Measurements from ENCODE around the gene NEUROD2. TPM values are rescaled to one million over a fixed set of nuclear protein-coding genes. Genes with fewer than 3 reads are reported as not detected.

Gene NEUROD2
- total RNA-seq, 1 donor from 2014 or later: not detected

GRCh38 chr17:39618246-39618913, 10.7 kb upstream of the NEUROD2 start:
- no peak for DNase-seq

- peak; percentile 76 for DNase-seq
Observed at GRCh38 chr17:39617446-39618245, 9.9 kb upstream of the NEUROD2 start.

DNA sequence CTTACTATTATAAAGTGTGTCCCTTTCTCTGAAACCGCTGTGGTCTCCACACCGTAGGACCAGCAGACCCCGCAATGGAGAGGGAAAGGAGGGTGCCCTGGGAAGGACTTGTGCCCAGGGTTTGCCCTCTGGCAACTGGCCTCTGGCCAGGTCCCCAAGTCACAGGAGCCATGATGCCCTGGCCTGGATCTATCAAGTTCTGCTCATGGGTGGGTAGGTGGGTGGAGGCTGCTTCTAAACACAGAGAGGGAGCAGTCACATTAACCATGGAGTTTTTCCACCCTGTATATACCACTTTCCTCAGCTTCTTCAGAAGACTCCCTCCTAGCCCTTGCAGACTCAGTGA, 9.4 kb upstream of the NEUROD2 start:
- DNase-seq: no peak

DNA sequence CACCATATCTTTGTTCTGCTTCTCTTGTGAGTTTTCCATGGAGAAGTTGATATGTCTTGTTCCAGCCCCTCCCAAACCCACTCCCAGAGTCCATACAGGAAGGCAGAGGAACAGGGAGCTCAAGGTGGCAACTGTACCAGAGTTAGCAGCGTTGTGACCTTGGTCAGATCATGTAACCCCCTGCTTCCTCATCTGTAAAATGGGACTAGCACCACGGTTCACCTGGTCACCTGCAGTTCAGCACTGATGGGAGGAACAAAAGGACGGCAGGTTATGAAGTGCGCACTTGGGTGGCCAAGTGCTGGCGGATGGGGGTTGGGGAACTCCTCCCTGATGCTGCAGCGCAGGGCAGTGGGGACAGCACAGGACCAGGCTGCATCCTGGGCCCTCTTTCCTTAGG, 7.7 kb upstream of the NEUROD2 start:
- no peak for DNase-seq

DNA sequence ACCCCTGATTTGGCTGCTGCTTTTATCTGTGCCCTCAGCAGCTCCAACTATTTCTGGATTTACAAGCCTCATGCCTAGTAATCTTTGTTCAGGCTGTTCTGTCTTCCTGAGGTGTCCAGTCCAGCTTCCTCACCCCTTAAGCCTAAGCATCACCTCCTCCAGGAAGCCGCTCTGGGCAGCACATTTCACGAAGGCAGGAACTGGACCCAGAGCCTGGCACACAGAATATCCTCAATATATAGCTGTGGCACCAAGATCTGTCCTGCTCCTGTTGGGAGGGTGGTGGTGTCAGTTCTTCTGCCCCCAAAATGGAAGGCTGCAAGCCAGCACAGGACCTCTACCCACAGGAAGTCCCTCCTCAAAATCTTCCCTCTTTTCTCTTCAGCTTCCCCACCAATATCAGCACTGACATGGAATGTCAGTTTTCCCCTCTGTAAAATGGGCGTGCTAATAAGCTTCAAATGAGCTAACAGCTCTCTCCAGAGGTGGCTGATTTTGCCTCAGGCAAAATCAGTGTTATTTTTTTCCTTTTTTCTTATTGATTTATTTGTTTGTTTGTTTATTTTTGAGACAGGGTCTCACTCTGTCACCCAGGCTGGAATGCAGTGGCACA, 6.9 kb upstream of the NEUROD2 start:
- DNase-seq: no peak

DNA sequence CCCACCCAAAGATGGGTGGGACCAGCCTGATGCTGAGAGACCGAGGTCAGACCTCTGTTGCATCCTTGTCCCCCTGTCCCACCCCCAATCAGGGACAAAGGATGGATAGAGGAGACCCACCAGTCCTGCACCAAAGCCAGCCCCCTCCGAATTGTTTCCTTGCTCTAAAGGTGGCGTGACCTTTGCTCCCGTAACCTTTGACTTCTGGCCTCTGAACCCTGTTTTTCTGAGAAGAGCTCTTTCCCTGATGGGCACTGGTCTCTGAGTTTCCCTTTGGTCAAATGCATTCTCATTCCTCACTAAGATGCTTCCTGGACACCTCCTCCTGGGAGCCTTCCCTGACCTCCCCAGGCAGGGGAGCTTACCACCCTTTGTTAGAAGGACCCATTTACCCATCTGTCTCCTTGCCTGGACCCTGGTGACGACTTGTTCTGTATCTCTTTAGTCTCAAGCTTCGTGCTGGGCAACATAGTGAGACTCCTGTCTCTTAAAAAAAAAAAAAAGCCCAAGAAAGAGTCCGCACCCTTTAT, 5.3 kb upstream of the NEUROD2 start:
- no peak for DNase-seq

DNA sequence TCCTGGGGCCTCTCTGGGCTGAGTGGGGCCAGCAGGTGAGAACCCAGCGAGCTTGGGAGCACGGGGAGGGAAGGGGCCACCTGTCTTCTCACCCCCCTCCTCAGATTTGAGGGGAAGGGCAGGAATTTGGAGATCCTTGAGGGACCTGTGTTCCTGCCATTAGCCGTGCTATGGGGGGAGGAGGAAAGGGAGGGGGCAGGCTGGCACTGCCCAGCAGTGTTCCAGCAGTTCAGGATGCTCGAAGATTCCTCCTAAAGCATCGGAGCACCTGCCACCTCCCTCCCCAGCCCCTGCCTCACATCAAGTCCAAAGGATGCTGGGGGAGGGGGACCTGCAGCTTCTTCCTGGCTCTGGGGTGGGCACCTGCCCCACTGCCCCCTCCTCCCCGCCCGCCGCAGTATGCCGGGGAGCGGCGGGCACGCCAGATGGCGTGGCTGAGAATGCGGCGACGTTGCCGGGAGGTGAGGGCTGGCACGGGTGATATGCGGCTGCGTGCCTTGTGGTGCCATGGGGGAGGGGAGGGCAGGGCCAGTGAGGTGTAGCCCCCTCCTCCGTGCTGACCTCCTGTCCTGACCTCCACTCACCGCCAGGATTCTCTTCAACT, 4.7 kb upstream of the NEUROD2 start:
- no peak for DNase-seq

DNA sequence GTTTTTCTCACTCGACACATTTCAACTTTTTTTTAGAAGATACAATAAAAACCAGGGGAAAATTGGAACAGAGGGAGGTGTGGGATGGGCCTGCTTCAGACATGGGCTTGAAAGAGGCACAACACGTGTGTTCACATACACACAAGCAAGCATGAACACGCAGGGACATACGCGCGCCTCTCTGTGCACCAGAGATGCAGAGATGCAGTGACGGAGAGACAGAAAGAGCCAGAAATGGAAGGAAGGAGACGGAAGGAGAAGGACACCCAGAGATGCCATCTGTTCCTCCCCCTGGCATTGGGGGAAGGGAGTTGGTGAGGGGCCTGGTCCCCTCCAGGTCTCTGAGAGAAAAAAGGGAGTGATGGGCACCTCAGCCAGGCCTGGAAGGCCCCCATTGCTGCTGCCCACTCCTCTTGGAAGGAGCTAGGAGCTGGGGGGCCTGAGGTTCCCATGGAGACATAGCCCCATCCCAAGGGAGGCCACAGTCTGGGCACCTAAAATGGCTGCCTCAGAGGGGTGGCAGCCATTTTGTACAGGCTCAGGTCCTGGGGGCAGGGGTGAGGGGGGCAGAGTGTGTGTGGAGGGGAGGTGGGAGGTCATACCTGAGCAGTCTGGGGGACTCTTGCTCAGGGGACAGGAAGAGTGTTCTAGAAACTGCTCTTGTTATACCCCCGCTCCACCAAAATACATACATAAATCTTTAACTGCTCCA, 3.8 kb upstream of the NEUROD2 start:
- no peak for DNase-seq

DNA sequence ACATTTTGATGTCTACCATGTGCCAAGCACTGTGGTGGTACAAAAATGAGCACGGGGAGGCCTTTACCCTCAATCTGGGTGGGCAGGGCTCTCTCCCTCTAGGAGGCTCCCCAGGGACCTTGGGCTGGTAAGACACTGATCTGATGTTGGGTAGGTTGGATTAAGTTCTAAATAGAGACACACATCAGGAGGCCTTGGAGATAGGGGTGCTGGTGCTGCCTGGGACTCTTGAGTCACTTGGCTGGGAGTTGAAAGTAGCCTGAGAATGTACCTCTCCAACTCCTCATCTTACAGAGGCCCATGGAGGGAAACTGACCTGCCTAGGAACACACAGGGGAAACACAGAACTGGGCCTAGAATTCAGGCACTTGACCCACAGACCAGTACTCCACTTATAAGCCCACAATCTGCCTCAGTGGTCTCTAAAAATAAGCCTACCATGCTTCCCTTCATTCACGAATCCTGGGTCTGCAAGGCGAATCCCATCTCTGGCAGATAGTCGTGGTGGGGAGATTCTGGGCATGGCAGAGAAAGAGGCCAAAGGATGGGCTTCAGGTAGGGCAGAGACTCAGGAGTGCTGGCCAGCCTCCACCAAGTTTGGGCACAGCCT, 1.8 kb upstream of the NEUROD2 start:
- no peak for DNase-seq

DNA sequence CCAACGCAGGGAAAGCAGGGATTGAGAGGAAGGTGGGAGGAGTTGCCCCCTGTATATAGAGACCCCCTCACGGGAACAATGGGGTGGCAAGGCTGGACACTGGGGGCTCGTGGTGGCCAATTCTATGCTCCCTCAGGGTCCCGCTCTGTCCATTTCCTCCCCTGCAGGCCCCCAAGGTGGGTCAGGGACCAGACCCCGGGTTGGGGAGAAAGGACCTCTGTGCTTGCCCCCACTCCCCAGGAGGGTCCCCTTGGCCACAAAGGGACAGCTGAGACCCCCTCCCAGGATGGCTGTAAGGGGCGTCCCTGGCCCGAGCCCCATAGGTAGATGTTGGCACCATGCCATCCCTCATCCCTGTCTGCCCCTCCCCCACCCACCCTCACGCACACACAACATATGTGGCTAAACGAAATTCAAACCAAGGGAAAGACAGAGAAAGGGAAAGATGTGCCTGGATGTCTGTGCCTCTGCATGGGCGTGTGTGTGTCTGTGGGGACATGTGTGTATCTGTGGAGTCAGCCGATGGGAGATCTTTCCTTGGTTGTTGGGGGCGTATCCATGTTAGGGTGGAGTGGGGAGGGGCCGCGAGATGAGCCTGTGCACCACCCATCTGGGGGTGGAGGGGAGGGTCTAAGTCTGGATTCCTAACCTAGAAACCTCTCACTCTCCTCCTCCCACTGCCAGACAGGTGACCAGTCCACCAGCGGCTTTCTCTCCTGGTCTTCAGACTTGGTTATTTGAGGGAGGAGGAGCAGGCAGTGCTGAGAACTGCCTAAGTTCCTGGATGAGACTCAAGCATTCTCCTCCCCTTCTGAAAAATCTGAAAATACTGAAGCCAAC, 642 bp upstream of the NEUROD2 start:
- DNase-seq: no peak

- no peak for DNase-seq
Observed at GRCh38 chr17:39607057-39607850, 466 bp downstream of the NEUROD2 start.

DNA sequence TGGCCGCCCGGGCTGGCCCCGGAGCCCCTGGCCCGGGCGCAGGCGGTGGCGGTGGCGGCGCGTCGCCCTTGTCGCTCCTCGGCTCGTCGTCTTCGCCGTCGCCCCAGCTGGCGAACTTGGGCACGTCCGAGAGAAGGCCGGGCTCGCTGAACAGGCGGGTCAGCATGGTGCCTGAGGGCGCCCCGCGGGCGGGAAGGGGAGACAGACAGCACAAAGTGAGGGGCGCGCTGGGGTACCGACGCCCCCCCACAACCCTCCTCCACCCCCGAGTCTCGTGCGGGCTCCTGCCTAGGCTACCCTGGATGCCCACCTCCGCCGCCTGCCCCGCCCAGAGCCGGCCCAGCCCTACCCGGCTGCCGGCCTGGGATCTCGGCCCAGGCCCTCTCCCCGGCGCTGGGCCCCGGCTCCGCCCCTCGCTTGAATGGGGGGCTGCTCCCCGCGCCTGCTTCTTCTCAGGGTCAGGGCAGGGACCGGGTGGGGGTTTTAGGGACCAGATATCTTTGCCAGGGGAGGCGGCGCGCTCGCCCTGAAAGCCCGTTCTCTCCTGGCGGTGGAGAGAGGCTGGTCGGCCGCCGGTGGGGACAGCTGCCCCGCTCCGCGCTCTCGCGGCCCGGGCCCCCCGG, 1.2 kb downstream of the NEUROD2 start:
- DNase-seq: no peak

- no peak for DNase-seq
Observed at GRCh38 chr17:39605492-39606433, 2.0 kb downstream of the NEUROD2 start.

DNA sequence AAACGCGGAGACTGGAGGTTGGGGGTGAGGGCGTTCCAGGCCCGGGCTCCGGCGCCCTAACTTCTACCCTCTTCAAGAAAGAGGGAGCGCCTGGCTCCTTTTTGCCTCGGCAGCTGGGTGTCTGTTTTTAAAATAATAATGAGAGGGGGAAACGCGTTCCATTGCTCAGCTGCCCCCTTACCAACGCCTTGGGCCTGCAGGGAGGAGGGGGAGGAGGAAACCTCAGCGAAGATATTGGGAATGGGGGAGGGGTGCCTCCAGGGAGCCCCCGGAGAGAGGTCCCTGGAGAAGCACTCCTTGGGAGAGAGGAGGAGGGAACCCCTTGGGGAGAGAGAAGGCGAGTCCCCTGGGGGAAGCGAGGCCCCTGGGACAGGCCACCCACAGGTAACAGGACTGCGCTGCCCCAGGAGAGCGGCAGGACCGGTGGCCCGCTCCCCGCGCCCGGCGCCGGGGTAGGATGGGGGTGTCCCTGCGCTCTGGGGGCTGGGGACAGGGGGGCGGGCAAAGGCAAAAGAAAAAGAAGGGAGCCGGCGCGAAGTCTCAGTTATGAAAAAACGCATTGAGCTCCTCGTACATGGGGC, 2.7 kb downstream of the NEUROD2 start:
- DNase-seq: no peak

DNA sequence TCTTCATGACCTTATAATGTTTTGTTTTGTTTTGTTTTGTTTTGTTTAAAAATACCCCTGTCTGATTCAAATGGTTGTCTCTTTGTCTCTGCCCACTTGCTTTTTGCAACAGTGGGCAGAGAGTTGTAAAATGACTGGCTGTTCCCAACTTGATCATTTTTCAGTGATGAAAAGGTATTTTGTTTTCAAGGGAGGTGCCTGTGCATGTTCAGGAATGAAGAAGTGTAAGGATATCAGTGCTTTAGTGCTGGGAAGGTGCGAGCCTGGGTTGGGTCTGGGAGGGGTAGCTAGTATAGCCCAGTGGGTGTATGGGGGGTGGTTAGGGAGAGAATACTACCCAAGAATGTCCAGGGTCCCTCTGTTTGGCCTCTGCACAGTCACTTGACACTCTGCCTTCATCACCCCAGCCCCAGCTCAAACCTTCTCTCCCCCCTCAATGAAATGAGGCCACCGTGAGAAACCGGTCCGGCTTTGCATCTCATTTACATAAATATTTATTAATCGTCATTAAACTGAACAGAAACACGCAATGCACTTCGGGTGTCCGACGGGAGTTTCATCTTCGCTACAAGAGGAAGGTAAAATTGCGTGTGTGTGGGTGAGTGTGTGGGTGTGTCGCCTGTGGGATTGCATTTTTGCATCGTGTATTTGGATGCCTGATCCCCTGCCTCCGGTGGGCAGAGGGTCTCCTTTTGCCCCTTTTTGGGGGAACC, 4.3 kb downstream of the NEUROD2 start:
- DNase-seq: no peak

- DNase-seq: no peak
Observed at GRCh38 chr17:39602533-39603303, 5.0 kb downstream of the NEUROD2 start.
